ENCODE data around the gene PLVAP. TPM values are rescaled to one million over a fixed set of nuclear protein-coding genes. Genes with fewer than 3 reads are reported as not detected.

The PLVAP gene
- total and polyA plus RNA-seq, 9 of the 15 experiments (the other 6 are each of a cell fraction or from before 2014, with no cell fraction given) = 0.09 to 0.84 (median 0.51) TPM; not detected in 4

DNA sequence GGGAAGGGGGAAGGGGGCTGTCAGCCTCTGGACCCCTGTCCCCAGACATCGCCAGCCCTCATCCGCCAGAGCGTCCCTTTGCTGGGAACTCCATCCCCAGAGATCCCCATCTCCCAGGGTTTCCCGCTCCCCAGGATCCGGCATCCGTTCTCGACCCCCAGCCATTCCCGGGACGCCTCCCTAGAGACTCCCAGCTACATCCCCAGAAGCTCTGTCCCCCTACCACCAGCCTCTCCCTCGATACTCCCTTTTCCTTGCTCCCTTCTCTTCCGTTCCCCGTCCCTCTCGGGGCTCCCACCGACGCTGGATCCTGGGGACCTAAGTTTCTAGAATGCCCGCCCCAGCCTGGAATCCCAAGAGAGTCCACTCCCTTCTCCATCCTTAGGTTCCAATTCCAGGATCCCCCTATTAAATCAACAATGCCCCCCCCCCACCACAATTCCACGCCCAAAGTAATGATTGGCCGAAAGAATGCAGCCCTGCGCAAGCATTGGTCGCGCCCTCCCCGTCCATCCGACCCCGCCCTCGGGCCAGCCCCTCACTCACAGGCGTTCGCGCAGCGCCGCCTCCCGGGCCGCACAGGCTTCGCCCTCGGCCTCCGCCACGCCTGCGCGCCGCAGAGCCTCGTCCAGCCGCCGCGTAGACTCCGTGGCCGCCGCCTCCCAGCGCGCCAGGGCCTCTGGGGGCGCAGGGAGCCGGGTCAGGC, 13.7 kb upstream of the PLVAP start (continued):
- TF ChIP-seq, protein P1, sequence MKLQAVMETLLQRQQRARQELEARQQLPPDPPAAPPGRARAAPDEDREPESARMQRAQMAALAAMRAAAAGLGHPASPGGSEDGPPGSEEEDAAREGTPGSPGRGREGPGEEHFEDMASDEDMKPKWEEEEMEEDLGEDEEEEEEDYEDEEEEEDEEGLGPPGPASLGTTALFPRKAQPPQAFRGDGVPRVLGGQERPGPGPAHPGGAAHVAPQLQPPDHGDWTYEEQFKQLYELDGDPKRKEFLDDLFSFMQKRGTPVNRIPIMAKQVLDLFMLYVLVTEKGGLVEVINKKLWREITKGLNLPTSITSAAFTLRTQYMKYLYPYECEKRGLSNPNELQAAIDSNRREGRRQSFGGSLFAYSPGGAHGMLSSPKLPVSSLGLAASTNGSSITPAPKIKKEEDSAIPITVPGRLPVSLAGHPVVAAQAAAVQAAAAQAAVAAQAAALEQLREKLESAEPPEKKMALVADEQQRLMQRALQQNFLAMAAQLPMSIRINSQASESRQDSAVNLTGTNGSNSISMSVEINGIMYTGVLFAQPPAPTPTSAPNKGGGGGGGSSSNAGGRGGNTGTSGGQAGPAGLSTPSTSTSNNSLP (IDR thresholded peaks at IDR 0.05; ENCODE audit: borderline replicate concordance, low read depth, low read length) = no peak
- TF ChIP-seq JUN (IDR thresholded peaks at IDR 0.05; ENCODE audit: borderline replicate concordance, low read depth, low read length) (no peak), JUN (CRISPR knock-in tag; IDR thresholded peaks at IDR 0.05; ENCODE audit: borderline replicate concordance) (no peak), FOXJ3 (CRISPR knock-in tag; IDR thresholded peaks at IDR 0.05) (no peak), MEF2D (tag; conservative IDR thresholded peaks at IDR 0.05; ENCODE audit: low read depth) (no peak), SPI1 (IDR thresholded peaks at IDR 0.05; ENCODE audit: borderline replicate concordance, low read depth, low read length) (no peak), NFYB (IDR thresholded peaks at IDR 0.05; ENCODE audit: extremely low read depth, insufficient read length) (peak; percentile 75), EP400 (IDR thresholded peaks at IDR 0.05) (0 out of 2 replicates have a peak, but pooled peaks have one; percentile 6), CCNT2 (IDR thresholded peaks at IDR 0.05; ENCODE audit: borderline replicate concordance, extremely low read depth, insufficient read length, low read depth, low read length) (peak; percentile 78), GTF2F1 (IDR thresholded peaks at IDR 0.05; ENCODE audit: low read depth, low read length) (no peak), FOS (IDR thresholded peaks at IDR 0.05; ENCODE audit: extremely low read depth, insufficient read length) (peak; percentile 68)
- TF ChIP-seq, protein P2, sequence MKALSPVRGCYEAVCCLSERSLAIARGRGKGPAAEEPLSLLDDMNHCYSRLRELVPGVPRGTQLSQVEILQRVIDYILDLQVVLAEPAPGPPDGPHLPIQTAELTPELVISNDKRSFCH (CRISPR knock-in tag; IDR thresholded peaks at IDR 0.05) = no peak
- TF ChIP-seq, protein P2 (tag; IDR thresholded peaks at IDR 0.05) = no peak
- TF ChIP-seq, protein P3, sequence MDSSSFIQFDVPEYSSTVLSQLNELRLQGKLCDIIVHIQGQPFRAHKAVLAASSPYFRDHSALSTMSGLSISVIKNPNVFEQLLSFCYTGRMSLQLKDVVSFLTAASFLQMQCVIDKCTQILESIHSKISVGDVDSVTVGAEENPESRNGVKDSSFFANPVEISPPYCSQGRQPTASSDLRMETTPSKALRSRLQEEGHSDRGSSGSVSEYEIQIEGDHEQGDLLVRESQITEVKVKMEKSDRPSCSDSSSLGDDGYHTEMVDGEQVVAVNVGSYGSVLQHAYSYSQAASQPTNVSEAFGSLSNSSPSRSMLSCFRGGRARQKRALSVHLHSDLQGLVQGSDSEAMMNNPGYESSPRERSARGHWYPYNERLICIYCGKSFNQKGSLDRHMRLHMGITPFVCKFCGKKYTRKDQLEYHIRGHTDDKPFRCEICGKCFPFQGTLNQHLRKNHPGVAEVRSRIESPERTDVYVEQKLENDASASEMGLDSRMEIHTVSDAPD (CRISPR knock-in tag; IDR thresholded peaks at IDR 0.05) = no peak
- TF ChIP-seq, protein P4, sequence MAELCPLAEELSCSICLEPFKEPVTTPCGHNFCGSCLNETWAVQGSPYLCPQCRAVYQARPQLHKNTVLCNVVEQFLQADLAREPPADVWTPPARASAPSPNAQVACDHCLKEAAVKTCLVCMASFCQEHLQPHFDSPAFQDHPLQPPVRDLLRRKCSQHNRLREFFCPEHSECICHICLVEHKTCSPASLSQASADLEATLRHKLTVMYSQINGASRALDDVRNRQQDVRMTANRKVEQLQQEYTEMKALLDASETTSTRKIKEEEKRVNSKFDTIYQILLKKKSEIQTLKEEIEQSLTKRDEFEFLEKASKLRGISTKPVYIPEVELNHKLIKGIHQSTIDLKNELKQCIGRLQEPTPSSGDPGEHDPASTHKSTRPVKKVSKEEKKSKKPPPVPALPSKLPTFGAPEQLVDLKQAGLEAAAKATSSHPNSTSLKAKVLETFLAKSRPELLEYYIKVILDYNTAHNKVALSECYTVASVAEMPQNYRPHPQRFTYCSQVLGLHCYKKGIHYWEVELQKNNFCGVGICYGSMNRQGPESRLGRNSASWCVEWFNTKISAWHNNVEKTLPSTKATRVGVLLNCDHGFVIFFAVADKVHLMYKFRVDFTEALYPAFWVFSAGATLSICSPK (IDR thresholded peaks at IDR 0.05; ENCODE audit: borderline replicate concordance) = no peak
- TF ChIP-seq, protein P5, sequence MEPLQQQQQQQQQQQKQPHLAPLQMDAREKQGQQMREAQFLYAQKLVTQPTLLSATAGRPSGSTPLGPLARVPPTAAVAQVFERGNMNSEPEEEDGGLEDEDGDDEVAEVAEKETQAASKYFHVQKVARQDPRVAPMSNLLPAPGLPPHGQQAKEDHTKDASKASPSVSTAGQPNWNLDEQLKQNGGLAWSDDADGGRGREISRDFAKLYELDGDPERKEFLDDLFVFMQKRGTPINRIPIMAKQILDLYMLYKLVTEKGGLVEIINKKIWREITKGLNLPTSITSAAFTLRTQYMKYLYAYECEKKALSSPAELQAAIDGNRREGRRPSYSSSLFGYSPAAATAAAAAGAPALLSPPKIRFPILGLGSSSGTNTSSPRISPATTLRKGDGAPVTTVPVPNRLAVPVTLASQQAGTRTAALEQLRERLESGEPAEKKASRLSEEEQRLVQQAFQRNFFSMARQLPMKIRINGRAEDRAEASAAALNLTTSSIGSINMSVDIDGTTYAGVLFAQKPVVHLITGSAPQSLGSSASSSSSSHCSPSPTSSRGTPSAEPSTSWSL (CRISPR knock-in tag; IDR thresholded peaks at IDR 0.05; ENCODE audit: borderline replicate concordance) = no peak
- TF ChIP-seq, protein P6, sequence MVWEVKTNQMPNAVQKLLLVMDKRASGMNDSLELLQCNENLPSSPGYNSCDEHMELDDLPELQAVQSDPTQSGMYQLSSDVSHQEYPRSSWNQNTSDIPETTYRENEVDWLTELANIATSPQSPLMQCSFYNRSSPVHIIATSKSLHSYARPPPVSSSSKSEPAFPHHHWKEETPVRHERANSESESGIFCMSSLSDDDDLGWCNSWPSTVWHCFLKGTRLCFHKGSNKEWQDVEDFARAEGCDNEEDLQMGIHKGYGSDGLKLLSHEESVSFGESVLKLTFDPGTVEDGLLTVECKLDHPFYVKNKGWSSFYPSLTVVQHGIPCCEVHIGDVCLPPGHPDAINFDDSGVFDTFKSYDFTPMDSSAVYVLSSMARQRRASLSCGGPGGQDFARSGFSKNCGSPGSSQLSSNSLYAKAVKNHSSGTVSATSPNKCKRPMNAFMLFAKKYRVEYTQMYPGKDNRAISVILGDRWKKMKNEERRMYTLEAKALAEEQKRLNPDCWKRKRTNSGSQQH (CRISPR knock-in tag; IDR thresholded peaks at IDR 0.05) = no peak
- TF ChIP-seq, protein P7, sequence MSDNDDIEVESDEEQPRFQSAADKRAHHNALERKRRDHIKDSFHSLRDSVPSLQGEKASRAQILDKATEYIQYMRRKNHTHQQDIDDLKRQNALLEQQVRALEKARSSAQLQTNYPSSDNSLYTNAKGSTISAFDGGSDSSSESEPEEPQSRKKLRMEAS (CRISPR knock-in tag; IDR thresholded peaks at IDR 0.05) = peak; percentile 70

Data from K562 (cell line).